ENCODE measurements around the gene CRHR1.
"Not testable (repeated sequence)": the region's sequence is repeated elsewhere in the genome, so short reads cannot be mapped to it uniquely, and the experiment has no call there.

Gene CRHR1

DNA sequence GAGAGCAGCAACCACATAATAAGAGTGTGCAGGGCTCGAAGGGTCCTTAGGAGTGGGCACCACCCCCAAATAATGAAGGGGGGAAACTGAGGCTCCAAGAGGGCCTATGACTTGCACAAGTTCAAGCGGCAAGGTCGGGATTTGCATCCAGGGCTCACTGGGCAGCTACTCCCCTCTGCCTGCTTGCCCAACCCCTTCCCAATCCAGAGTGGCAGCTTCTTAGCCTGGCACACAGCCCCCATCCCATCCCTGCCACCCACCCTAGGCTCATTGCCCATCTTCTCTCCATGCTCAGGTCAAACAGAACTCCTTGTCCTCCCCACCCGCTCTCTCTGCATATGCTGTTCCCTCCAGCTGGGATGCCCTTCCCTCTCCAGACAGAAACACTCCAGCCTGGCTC lies 63.0 kb downstream of the CRHR1 start:
- no peak for DNase-seq

DNA sequence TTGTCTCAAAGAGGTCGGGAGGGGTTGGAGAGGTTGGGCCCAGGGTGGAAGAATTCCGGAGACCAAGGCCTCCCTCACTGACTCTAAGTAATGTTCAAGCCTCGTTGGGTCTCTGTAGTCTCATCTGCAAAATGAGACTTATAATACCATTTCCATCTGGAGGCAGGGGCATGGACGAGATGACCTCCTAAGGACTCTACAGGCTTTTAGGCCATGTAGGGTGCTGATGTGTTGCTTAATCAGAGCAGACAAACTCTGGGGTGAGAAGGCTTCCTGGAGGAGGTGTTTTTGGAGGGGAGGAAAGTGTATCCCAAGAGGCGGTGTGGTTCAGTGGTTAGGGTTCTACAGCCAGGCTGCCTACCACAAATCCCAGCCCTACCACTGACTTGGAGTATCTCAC lies 63.6 kb downstream of the CRHR1 start:
- no peak for DNase-seq

DNA sequence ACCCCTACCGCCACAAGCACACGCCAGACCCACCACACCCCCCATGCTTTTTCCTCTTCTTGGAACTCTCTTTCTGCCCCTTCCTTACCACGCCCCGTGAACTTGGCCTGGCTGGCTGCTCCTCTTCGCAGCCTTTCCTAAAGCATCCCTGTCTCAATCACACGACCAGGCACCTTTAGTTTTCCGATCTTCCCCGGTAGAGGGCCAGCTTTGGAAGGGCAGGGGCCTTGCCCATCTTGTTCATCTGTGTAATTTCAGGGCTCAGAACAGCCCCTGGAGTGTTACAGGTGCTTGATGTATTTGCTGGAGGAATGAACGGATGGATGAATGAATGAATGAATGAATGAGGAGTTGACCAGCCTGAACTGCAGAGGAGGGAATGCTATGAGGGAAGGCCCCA lies 64.3 kb downstream of the CRHR1 start:
- DNase-seq = no peak

DNA sequence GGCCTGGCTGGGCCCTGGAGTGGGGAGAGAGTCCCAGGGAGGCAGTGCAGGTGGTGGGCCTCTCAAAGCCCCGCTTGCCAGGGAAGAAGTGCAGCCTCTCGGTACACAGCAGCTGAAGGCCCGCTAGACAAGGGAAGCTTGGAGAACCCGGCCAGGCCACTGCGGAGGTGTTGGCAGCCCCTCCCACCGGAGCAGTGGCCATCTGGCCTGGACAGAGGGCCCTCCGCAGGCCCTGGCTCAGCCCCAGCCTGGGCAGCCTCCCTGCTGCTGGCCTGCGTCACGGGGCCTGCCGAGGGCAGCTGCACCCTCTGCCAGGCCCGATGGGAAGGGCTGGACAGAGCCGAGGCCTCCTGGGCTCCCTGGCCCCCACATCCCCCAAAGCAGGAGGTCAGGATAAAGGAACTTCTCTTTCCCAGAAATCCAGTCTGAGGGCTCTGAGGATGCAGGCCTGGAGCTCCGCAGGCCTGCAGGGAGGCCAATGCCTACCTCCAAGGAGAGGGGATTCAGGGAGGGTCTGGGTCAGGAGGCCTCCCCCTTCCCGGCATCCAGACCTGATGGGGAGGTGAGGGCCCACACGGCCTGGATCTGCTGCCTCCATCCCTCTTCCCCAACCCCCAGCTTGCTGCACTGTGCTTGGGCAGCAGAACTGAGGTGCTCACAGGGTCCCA lies 64.9 kb downstream of the CRHR1 start:
- no peak for DNase-seq

DNA sequence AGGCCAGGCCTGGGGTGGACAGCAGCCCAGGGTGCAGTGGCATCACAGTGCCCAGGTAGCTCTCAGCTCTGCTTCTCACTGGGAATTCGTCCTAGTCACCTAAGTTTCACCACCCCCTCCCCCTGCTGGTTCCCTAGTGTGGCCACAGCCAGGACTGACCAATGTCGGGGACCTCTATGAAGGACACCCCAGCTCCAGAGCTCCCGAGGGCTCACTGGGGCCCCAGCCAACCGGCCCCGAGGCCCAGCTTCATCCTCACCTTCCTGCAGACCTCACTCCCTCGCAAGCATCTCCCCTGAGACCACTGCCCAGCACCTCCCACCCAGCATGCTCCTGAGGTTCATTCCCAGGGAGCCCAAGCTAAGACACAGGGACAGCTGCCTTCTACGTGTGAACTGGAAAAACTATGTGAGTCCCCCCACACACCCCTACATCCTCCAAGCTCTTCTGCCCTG lies 65.4 kb downstream of the CRHR1 start:
- no peak for DNase-seq

DNA sequence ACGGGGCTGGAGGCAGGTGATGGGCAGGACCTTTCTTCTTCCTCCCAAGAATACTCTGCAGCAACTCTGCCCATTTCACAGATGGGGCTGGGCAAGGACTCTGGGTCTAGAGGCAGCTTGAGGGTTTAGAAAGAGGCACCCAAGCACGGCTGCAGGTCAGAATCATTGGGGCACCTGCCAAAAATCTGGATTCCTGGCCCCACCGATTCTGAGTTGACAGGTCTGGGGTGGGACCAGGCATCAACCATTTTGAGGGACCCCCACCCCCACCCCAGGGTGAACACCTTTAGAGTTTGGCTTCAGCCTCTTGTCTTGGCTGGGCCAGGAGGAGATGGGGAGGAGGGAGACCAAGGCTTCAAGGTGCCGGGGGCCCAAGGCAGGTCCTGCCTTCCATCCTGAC lies 65.9 kb downstream of the CRHR1 start:
- DNase-seq = no peak

DNA sequence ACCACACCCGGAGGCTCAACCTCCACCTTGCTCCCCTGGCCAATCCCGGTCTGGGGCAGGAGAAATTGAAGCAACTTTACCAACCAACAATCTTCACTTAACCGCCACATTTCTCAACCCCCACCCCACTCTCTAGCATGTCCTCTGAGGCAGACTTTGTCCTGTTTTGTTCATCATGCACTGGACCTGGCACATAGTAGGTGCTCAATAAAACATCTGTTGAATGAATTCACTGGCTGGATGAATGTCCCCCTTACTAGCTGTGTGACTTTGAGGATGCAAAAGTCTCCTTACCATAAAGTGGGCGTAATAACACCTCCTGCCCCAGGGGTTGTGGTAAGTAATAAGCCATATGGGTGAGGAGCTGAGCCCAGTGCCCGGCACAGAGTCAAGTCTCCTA lies 66.3 kb downstream of the CRHR1 start:
- no peak for DNase-seq

DNA sequence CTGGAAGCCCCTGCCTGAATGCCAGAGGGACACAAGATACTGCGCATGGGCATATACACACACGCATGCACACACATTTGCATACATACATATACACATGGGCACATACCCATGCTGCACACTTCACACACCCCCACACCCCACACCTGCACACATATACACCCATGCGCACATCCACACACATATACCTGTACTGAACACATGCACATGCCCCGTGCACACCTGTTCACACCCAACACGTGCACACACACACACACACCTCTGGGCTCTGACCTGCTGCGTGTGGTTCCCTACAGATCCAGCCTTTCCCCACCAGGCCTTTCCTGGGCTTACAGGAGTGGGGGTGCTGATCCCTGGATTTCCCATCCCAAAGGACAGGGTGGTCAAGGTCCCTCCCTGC lies 66.9 kb downstream of the CRHR1 start:
- DNase-seq = no peak

DNA sequence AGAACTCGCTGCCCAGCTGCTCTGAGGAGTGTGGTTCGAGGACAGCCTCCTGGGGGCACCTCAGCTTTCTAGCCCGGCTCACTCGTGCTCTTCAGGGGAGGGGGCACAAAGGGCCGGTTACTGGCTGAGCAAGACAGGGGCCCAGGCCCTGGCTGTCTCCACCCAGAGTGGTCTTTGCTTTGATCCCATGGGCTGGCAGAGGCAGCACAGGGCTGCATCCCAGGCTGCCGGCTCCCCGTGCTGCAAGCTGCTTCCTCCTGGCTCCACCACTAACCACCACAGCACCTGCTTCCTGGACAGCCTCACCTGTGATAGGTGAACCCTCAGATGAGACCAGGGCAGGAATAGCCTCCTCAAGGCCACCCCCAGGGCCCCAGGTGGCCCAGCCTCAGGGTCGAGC lies 67.3 kb downstream of the CRHR1 start:
- DNase-seq = no peak

DNA sequence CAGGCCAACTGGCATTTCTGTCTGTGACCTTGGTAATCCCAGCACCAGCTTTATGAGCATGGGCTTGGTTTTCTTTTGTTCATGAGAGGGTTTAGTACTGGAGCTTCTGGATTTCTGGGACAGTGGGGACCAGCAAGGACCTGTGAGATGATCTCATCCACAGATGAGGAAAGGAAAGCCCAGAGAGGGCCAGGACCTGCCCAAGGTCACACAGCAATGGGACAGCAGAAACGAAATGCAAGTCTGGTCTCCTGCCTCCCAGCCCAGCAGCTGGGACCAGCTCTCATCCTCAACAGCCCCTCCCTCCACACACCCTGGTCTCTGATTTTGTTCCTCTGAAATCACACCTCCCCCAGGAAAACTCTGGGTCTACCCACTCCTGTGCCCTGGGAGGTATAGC lies 67.8 kb downstream of the CRHR1 start:
- no peak for DNase-seq

DNA sequence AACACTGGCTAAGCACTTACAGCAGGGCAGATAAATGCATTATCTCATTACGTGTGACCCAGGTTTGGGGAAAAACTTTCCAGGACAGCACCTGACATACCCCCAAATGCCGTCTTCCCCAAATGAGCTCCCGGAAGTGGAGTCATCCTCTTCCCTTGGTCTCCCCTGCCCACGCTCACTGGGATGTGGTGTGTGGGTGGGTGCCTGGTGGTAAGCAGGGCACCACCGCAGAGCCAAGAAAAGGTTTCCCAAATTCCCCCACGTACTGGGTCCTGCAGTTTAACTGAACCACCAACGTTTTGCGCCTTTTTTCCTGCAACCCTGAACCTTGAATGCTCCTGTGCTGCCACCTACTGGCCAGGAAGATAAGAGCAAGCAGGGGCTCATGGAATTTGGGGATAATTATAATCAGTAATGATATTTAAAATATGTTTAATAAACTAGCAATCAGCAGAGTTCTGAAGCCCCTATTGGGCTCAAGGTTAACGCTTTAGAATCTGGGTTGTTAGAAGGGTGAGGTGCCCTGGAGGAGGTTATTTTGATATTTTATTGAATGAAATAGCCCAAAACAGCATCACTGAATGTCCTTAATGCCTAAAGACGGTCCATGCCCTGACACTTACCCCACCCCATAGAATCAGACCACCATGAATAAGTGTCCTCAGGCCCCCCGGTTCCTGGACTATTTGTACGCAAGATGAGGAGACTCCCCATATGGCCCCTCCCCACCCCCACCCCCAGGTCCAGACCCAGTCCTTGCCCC lies 68.6 kb downstream of the CRHR1 start:
- DNase-seq = peak; percentile 42 to 50

DNA sequence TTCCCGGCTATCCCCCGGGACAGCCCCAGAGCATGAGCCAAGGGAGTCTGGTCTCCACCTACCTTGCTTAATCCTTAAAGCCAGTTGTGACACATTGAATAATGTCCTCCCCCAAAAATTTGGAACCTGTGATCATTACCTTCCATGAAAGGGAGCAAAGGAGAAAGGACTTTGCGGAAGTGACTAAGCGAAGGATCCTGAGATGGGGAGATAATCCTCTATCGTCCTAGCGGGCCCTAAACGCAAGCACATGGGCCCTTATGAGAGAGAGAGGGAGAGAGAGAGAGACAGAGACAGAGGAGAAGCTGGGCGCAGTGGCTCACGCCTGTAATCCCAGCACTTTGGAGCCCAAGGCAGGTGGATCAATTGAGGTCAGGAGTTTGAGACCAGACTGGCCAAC lies 70.1 kb downstream of the CRHR1 start:
- no peak for DNase-seq

DNA sequence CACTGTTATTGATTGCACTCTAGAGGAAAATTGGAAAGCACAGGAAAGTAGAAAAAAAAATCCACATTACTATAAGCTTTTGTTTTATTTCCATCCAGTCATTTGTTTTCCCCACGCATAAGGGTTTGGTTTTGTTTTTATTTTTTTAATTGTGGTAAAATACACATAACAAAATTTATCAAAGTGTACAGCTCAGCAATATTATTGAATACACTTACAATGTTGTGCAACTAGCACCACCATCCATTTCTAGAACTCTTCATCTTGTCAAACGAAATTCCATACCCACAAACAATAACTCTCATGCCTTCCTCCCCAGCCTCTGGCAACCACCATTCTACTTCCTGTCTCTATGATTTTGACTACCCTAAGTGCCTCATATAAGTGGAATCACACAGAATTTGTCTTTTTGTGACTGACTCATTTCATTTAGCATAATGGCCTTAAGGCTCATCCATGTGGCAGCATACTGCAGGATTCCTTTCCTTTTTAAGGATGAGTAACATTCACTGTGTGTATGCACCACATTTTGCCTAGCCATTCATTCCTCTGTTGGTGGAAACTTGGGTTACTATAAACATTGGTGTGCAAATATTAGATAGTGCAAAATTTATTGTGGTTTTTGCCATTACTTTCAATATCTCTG lies 71.7 kb downstream of the CRHR1 start:
- DNase-seq = no peak

DNA sequence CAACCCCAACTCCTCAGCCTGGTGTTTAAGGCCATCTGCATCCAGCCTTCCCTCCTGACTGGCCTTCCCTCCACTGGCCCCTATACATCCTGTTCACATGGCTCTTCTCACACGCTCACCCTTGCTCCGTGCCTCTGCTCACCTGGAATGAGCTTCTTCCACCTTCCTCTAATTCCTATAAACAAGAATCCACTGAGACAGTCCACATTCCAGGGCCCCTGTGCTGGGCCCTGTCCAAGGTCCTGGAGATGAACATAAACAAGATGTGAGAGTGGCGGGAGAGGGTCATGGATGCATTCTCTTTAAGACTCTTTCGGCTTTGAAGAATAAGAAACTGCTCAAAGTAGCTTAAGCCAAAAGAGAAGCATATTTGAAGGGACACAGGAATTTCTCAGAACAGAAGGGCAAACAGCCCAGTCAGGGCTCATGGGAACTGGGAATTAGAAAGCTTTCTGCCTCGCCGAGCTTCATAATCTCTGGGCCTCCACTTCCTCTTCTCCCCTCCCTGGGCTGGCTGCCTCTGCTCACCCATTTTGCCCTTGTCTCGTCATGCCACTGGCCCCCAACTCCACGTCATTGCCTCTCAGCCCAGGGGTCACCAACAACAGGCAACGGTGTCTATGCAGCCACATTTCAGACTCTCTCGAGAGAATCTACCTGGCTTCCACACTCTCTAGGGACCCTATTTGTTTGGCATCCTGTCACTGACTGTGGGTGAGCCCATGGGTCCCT lies 74.0 kb downstream of the CRHR1 start:
- DNase-seq = no peak

DNA sequence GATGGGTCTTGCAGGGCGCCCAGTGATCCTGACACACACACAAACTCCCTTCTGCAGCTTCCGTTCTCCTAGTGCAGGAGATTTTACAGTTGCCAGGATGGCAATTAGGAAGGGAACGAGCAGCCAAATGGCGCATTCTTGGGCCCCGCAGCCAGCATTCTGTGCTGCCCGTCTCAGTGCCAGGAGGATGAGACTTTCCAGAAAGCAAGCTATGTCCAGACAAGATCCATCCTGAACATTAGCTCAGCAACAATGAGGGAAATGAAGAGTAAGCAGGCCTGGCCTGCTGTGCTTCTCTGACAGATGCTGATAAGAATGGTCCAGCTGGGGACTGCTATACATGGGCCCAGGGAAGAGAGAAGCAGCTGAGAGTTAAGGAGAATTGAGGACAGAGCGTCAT lies 77.0 kb downstream of the CRHR1 start:
- no peak for DNase-seq

DNA sequence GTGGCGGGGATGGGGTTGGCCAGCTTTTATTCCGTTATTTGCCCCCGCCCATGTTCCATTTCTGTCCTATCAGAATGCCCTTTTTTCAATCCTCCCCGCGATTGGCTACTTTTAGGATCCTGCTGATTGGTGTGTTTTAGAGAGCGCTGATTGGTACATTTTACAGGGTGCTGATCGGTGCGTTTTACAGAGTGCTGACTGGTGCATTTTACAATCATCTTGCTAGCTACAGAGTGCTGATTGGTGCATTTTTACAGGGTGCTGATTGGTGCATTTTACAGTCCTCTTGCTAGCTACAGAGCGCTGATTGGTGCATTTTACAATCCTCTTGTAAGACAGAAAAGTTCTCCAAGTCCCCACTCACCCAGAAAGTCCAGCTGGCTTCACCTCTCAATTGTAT lies 78.0 kb downstream of the CRHR1 start:
- DNase-seq = not testable (repeated sequence)

DNA sequence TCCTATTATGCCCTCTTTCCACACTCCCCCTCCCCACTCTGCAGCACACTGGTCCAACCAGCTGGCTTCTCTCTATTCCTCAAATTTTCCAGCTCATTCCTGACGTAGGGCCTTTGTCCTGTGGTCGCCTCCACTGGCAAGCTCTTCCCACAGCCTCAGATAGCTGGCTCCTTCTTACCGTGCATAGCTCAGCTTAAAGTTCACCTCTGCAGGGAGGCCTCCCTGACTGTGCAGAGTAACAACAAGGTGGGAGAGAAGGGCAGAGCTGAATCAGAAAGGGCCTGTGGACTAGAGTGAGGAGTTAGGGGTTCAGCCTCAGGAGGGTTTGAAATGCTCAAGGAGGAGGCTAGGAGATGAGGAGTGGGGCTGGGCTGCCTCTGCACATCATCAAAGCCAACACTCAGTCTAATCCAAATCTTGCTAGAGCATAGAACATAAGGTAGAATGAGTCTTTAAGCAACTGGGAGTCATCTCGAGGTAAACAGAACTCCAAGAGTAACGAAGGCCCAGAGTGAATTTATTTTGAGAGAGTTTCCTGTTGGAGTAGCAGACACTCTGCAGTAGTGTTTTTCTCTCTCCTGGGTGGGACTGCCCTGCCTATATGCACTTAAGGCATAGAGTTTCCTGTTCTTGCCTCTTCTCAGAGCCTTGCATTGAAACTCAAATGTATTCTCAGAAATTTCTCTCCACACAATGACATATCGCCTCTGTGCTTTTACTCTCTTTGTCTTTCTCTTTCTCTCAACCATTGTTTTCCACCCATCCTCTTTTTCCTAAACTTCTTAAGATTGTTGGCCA lies 79.9 kb downstream of the CRHR1 start:
- DNase-seq = no peak

DNA sequence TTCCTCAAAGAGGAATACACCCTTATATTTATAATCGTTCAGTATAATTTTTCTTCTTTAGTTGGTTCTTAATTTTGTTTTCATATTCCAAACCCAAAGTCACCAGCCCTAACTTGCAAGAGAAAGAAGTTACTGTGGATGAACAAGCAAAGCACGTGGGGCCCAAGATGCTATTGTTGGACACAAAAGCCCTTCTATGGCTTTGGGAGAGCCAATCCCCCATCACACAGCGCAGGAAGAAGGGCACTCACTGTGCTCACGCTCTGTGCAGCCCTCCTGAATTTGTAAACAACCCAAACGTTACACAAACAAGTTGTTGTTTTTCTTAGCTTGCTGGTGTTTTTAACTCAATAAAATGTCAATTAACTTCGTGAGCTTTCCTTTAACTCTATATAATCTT lies 83.1 kb downstream of the CRHR1 start:
- no peak for DNase-seq

DNA sequence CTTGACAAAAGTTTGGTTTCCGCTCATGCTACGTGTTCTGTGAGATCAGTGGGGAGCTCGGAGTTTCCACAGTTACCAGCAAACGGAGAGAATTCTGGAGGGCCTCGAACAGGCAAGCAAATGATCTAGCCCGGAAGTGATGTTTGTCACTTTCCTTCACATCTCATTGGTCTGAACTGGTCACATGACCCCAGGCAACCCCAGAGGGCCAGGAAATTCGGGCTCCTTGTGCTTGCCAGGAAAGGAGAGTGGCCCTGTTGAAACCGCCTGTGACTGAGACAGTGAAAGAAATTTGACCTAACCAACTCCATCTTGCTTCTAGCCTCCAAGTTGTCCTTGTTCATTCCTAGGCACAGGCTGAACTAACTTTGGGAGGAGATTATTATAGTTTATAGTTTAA lies 83.6 kb downstream of the CRHR1 start:
- no peak for DNase-seq

DNA sequence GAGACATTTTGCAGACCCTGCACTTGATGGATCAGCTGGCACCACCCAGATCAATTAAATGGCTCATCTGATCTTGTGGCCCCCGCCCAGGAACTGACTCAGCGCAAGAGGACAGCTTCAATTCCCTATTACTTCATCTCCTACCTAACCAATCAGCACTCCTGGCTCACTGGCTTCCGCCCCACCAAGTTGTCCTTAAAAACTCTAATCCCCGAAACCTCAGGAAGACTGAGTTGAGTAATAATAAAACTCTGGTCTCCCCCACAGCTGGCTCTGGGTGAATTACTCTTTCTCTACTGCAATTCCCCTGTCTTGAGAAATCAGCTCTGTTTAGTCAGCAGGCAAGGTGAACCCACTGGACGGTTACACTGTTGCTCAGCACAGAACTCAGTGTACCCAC lies 84.2 kb downstream of the CRHR1 start:
- no peak for DNase-seq

DNA sequence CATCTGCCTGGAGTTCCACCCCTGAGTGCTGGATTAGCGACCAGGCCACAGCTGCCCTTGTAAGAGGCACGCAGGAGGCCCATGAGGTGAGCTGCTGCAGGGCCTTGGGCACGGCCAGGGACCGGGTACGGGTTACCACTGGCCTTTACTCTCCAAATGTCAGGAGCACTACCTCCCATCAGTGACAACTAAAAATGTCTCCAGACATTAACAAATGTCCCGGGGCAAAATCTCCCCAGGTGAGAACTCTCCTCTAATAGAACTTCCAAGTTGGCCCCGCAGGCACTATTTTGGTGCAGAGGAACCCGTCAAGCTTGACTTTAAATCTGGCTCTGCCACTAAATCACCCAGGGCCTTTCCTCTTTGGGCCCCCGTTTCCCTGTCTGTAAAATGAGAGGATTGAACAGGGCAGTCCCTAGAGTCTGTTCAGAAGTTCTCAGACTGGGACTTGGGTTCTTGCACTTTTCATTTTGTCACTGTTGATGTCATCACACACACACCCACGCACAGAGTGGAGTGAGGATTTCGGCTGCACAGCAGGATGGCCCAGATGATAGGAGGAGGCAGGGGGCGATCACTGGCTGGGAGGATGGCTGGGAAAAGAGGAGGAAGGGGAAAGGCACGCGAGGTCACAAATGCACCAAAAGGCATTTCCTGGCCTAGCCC lies 85.7 kb downstream of the CRHR1 start:
- no peak for DNase-seq

DNA sequence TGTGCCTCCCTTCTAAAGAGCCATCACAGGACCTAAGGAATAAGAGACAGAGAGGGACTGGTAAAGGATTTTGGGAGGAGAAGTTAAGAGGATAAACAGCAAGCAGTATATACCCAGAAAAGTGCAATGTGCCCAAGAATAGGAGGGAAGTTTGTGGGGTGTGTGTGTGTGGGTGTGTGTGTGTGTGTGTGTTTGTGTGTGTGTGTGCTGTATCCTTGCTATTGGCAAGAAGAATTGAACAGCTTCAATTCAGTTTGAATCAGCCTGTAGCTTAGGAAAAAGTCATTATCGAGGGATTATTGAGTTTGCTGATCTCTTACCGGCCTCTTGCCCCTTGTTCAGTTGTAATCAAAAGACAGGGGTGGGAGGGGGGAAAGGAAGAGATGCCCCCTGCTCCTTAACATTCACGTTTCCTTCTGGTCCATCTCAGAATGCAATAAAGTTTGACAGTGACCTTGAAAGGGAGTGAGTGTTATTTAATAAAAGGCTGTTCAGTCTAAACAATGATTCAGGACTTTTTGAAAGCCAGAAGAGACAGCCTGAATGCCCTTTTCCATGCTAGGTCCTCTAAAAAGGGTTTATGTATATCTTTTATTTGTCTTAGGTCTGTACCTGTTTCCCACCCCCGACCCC lies 86.3 kb downstream of the CRHR1 start:
- DNase-seq = no peak
